HG03280 (cell line): ENCODE results near the gene SEC61B.
"Not testable (repeated sequence)": the region's sequence is repeated elsewhere in the genome, so short reads cannot be mapped to it uniquely, and the experiment has no call there.

Experiments
- ATAC-seq: cut with Tn5 transposase; IDR thresholded peaks from one replicate; pipeline ENCODE4 v1.9.1; 2021; ENCODE audit warnings: mild to moderate bottlenecking, moderate library complexity; ENCODE audit not compliant: unreplicated experiment

Gene SEC61B

GRCh38 chr9:99235926-99236634 lies 14.0 kb downstream of the SEC61B start:
- peak; percentile 96 for ATAC-seq

GRCh38 chr9:99237356-99237755 lies 15.3 kb downstream of the SEC61B start:
- ATAC-seq: no peak

- ATAC-seq: not testable (repeated sequence)
Observed at GRCh38 chr9:99237849-99238248, 15.8 kb downstream of the SEC61B start.

GRCh38 chr9:99238331-99238730 lies 16.2 kb downstream of the SEC61B start:
- no peak for ATAC-seq

GRCh38 chr9:99239341-99240060 lies 17.4 kb downstream of the SEC61B start:
- ATAC-seq: no peak

GRCh38 chr9:99241106-99241505 lies 19.0 kb downstream of the SEC61B start:
- ATAC-seq: no peak

GRCh38 chr9:99244344-99245260 lies 22.5 kb downstream of the SEC61B start:
- ATAC-seq: peak; percentile 93

GRCh38 chr9:99249619-99250018 lies 27.5 kb downstream of the SEC61B start:
- no peak for ATAC-seq

- no peak for ATAC-seq
Observed at GRCh38 chr9:99251157-99251556, 29.1 kb downstream of the SEC61B start.

GRCh38 chr9:99253134-99253533 lies 31.1 kb downstream of the SEC61B start:
- peak; percentile 31 for ATAC-seq

GRCh38 chr9:99253772-99254431 lies 31.8 kb downstream of the SEC61B start:
- peak; percentile 84 for ATAC-seq

- ATAC-seq: no peak
Observed at GRCh38 chr9:99255651-99256050, 33.6 kb downstream of the SEC61B start.

- ATAC-seq: no peak
Observed at GRCh38 chr9:99257723-99258389, 35.8 kb downstream of the SEC61B start.

GRCh38 chr9:99259231-99259918 lies 37.3 kb downstream of the SEC61B start:
- peak; percentile 69 for ATAC-seq

- no peak for ATAC-seq
Observed at GRCh38 chr9:99261923-99262322, 39.8 kb downstream of the SEC61B start.

- peak; percentile 30 for ATAC-seq
Observed at GRCh38 chr9:99262949-99263418, 40.9 kb downstream of the SEC61B start.

- no peak for ATAC-seq
Observed at GRCh38 chr9:99264070-99264680, 42.1 kb downstream of the SEC61B start.

GRCh38 chr9:99265691-99266090 lies 43.6 kb downstream of the SEC61B start:
- no peak for ATAC-seq
